ENCODE results near the gene DCTN3.

Gene DCTN3

DNA sequence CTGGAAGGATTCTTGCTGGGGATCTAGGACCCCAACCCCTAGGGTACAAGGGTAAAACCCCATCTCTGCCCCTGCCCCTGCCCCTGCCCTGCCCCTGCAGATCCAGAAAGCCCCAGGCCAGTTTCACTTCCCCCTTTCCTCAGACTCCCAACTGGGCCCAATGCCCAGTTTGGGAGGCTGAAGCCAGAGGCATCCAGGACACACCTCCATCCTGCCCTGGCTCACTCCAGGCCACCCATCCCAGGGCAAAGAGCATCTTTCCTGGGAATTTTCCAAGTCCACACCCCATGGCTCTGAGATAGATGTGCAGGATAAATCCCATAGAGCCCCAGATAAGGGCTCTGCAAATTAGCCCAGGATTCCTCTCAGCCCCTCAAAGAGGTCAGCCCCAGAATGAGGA is 48.2 kb downstream of the DCTN3 start:
- H3K4me3 ChIP-seq (replicated peaks; ENCODE audit: low read depth, low read length), result no peak overlapping the region
- DNase-seq (ENCODE audit: extremely low read depth, low read depth), result no peak
- no peak for TF ChIP-seq CTCF (IDR thresholded peaks at IDR 0.05; ENCODE audit: low read depth, low read length, missing control alignments)

GRCh38 chr9:34571481-34571810 is 48.8 kb downstream of the DCTN3 start:
- no peak for TF ChIP-seq CTCF (IDR thresholded peaks at IDR 0.05; ENCODE audit: low read depth, low read length, missing control alignments)
- H3K4me3 ChIP-seq (replicated peaks; ENCODE audit: low read depth, low read length), result no peak overlapping the region
- DNase-seq (ENCODE audit: extremely low read depth, low read depth), result no peak

- no peak for DNase-seq (ENCODE audit: extremely low read depth, low read depth)
- TF ChIP-seq CTCF (IDR thresholded peaks at IDR 0.05; ENCODE audit: low read depth, low read length, missing control alignments), result no peak
- no peak overlapping the region for H3K4me3 ChIP-seq (replicated peaks; ENCODE audit: low read depth, low read length)
Measured at GRCh38 chr9:34570809-34571480, 49.4 kb downstream of the DCTN3 start.

GRCh38 chr9:34570376-34570775 is 49.9 kb downstream of the DCTN3 start:
- no peak overlapping the region for H3K4me3 ChIP-seq (replicated peaks; ENCODE audit: low read depth, low read length)
- DNase-seq (ENCODE audit: extremely low read depth, low read depth), result no peak

DNA sequence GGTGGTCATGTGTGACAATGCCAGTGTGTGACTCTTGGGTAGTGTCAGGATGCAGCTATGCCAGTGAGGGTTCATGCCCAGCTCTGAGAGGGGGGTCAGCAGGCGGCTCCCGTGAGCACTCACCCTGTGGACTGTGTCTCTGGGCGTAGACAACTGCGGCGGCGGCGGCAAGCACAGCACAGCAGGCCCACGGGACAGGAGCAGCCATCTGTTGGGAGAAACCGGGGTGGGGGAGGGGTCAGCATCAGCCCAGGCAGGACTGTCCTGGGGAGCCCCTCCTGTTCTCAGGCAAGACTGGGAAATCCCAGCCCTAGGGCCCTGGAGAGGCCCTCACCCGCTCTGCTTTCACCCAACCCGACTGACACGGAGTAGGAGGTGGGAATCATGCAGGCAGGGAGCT is 51.5 kb downstream of the DCTN3 start:
- no peak for TF ChIP-seq CTCF (IDR thresholded peaks at IDR 0.05; ENCODE audit: low read depth, low read length, missing control alignments)

More at GRCh38 chr9:34570376-34570775, 49.9 kb downstream of the DCTN3 start:
- no peak for TF ChIP-seq CTCF (IDR thresholded peaks at IDR 0.05; ENCODE audit: low read depth, low read length, missing control alignments)

GRCh38 chr9:34568133-34568532 is 52.2 kb downstream of the DCTN3 start:
- no peak overlapping the region for H3K4me3 ChIP-seq (replicated peaks; ENCODE audit: low read depth, low read length)
- no peak for DNase-seq (ENCODE audit: extremely low read depth, low read depth)
- no peak for TF ChIP-seq CTCF (IDR thresholded peaks at IDR 0.05; ENCODE audit: low read depth, low read length, missing control alignments)

More for the DNA sequence above, 51.5 kb downstream of the DCTN3 start:
- no peak overlapping the region for H3K4me3 ChIP-seq (replicated peaks; ENCODE audit: low read depth, low read length)
- no peak for DNase-seq (ENCODE audit: extremely low read depth, low read depth)

DNA sequence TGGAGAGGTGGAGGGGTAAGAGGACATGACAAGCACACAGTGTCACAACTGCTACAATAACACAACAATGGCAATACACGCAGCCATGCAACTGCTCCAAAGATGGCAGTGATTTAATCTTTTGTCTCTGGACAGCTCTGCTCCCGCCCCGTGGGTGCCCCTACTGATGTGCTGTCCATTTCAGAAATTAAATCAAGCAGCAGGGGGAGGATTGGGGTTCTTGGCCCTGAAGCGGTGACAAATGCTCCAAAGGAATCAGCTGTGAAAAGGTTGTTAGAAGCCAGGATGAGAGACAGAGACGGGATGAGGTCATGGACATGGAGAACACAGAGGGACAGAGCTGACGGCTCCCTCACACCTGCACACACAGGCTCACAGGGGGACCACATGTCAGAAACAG is 53.3 kb downstream of the DCTN3 start:
- H3K4me3 ChIP-seq (replicated peaks; ENCODE audit: low read depth, low read length), result no peak overlapping the region
- TF ChIP-seq CTCF (IDR thresholded peaks at IDR 0.05; ENCODE audit: low read depth, low read length, missing control alignments), result no peak
- DNase-seq (ENCODE audit: extremely low read depth, low read depth), result no peak
